Neural progenitor cell (in vitro differentiated cells): Measurements from ENCODE around the gene ZNF512B. TPM values are rescaled to one million over a fixed set of nuclear protein-coding genes. Genes with fewer than 3 reads are reported as not detected.

Experiments
- DNase-seq: peaks from one replicate; pipeline ENCODE4 v3.0.0-alpha.2; 2016; ENCODE audit warnings: low spot score
- H2AFZ ChIP-seq: fragments of 200-600 bp; sonication (generic); replicated peaks from 2 replicates; pipeline ENCODE4 v1.6.1; 2016; ENCODE audit warnings: antibody characterized with exemption
- H3F3A ChIP-seq: fragments of 200-600 bp; sonication (generic); 2 replicates; pipeline ENCODE4 v1.6.1; 2016; ENCODE audit warnings: antibody characterized with exemption, low read depth
- H3K27ac ChIP-seq: fragments of 200-600 bp; sonication (generic); 2 replicates; pipeline ENCODE4 v1.5.1; 2016; ENCODE audit warnings: mild to moderate bottlenecking
- H3K27me3 ChIP-seq: fragments of 200-600 bp; sonication (generic); 2 replicates; pipeline ENCODE4 v1.6.1; 2016; ENCODE audit warnings: mild to moderate bottlenecking, moderate library complexity
- H3K36me3 ChIP-seq: fragments of 200-600 bp; sonication (generic); 2 replicates; pipeline ENCODE4 v1.5.1; 2016
- H3K4me1 ChIP-seq: fragments of 200-600 bp; sonication (generic); 2 replicates; pipeline ENCODE4 v1.6.1; 2016; ENCODE audit warnings: mixed run types
- H3K4me2 ChIP-seq: fragments of 200-600 bp; sonication (generic); 2 replicates; pipeline ENCODE4 v1.6.1; 2016
- H3K4me3 ChIP-seq: fragments of 200-600 bp; sonication (generic); 2 replicates; pipeline ENCODE4 v1.5.1; 2016
- H3K79me2 ChIP-seq: fragments of 200-600 bp; sonication (generic); 2 replicates; pipeline ENCODE4 v1.6.1; 2016; ENCODE audit warnings: low read depth
- H3K9ac ChIP-seq: fragments of 200-600 bp; sonication (generic); 2 replicates; pipeline ENCODE4 v1.6.1; 2016
- H3K9me3 ChIP-seq: fragments of 200-600 bp; sonication (generic); 2 replicates; pipeline ENCODE4 v1.5.1; 2016; ENCODE audit warnings: low read depth
- H4K20me1 ChIP-seq: fragments of 200-600 bp; sonication (generic); 2 replicates; pipeline ENCODE4 v1.6.1; 2016; ENCODE audit warnings: low read depth
- H3K27ac Mint-ChIP-seq: 3 replicates; pipeline ENCODE4 v1.8.0; 2021; ENCODE audit warnings: mixed read lengths
- H3K27me3 Mint-ChIP-seq: 2 replicates; pipeline ENCODE4 v1.8.0; 2022; ENCODE audit warnings: low read depth, mild to moderate bottlenecking, inconsistent platforms, moderate library complexity, mixed read lengths; ENCODE audit not compliant: insufficient read depth
- H3K36me3 Mint-ChIP-seq: 3 replicates; pipeline ENCODE4 v1.8.0; 2021; ENCODE audit warnings: mixed read lengths
- H3K4me1 Mint-ChIP-seq: 3 replicates; pipeline ENCODE4 v1.8.0; 2021; ENCODE audit warnings: mixed read lengths
- H3K4me3 Mint-ChIP-seq: 3 replicates; pipeline ENCODE4 v1.8.0; 2021; ENCODE audit warnings: mild to moderate bottlenecking, moderate library complexity, mixed read lengths
- H3K9me3 Mint-ChIP-seq: 3 replicates; pipeline ENCODE4 v1.8.0; 2020; ENCODE audit warnings: mixed read lengths
- EZH2 ChIP-seq: fragments of 200-600 bp; sonication (generic); IDR thresholded peaks from 2 replicates; pipeline ENCODE4 v1.6.1; 2017; ENCODE audit warnings: antibody characterized with exemption, mild to moderate bottlenecking, moderate library complexity
- EZH2phosphoT487 ChIP-seq: fragments of 200-600 bp; sonication (generic); IDR thresholded peaks from 2 replicates; pipeline ENCODE4 v1.6.1; 2017; ENCODE audit warnings: antibody characterized with exemption
- total RNA-seq: library from RNA; depleted of rRNA; stranded (reverse); fragments of >200 nt; gene quantifications from 2 replicates; pipeline ENCODE4 v1.2.3, GENCODE V29; 2015; ENCODE audit warnings: low replicate concordance
- TF ChIP-seq, protein P1 (sequence below): fragments of 200-600 bp; sonication (generic); IDR thresholded peaks from 2 replicates; pipeline ENCODE4 v1.5.1; 2017; ENCODE audit warnings: antibody characterized with exemption, mild to moderate bottlenecking

Gene ZNF512B
- total RNA-seq, 1 donor from 2014 or later: 2.9 TPM

- no peak overlapping the region for H3K4me3 Mint-ChIP-seq
- Histone ChIP-seq H3K4me1 (peaks cover 25% of the 10 kb centered on the region), H3K79me2 (peaks cover 73% of the 10 kb centered on the region)
These were observed 17.0 kb downstream of the ZNF512B start for GRCh38 chr20:63952769-63953168.

GRCh38 chr20:63952210-63952535 is 17.6 kb downstream of the ZNF512B start:
- Histone ChIP-seq H3K79me2 (peaks cover 78% of the 10 kb centered on the region), H4K20me1 (peaks cover 84% of the 10 kb centered on the region)
- H3K27me3 Mint-ChIP-seq: peaks cover 9% of the 10 kb centered on the region

More at GRCh38 chr20:63952769-63953168, 17.0 kb downstream of the ZNF512B start:
- no peaks in the 10 kb centered on the region for H3K9me3 ChIP-seq
- H3K9ac ChIP-seq: no peak overlapping the region
- TF ChIP-seq, protein P1, sequence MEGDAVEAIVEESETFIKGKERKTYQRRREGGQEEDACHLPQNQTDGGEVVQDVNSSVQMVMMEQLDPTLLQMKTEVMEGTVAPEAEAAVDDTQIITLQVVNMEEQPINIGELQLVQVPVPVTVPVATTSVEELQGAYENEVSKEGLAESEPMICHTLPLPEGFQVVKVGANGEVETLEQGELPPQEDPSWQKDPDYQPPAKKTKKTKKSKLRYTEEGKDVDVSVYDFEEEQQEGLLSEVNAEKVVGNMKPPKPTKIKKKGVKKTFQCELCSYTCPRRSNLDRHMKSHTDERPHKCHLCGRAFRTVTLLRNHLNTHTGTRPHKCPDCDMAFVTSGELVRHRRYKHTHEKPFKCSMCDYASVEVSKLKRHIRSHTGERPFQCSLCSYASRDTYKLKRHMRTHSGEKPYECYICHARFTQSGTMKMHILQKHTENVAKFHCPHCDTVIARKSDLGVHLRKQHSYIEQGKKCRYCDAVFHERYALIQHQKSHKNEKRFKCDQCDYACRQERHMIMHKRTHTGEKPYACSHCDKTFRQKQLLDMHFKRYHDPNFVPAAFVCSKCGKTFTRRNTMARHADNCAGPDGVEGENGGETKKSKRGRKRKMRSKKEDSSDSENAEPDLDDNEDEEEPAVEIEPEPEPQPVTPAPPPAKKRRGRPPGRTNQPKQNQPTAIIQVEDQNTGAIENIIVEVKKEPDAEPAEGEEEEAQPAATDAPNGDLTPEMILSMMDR: no peak
- no peak for TF ChIP-seq EZH2phosphoT487
- no peak for TF ChIP-seq EZH2
- no peaks in the 10 kb centered on the region for H3K36me3 ChIP-seq
- H3K27ac Mint-ChIP-seq: no peak overlapping the region
- H2AFZ ChIP-seq: no peak overlapping the region
- no peak overlapping the region for H3K27ac ChIP-seq
- no peaks in the 10 kb centered on the region for H3K9me3 Mint-ChIP-seq
- no peak overlapping the region for H3K4me2 ChIP-seq
- peaks cover 78% of the 10 kb centered on the region for H4K20me1 ChIP-seq
- peaks cover 35% of the 10 kb centered on the region for H3K4me1 Mint-ChIP-seq
- H3F3A ChIP-seq: peaks cover 34% of the 10 kb centered on the region
- peaks cover 9% of the 10 kb centered on the region for H3K27me3 Mint-ChIP-seq
- H3K4me3 ChIP-seq: no peak overlapping the region
- peaks cover 3% of the 10 kb centered on the region for H3K36me3 Mint-ChIP-seq
- H3K27me3 ChIP-seq: no peaks in the 10 kb centered on the region
- DNase-seq: no peak

GRCh38 chr20:63951398-63952209 is 18.1 kb downstream of the ZNF512B start:
- Histone ChIP-seq H3K27me3 (no peaks in the 10 kb centered on the region), H3K4me3 (no peak overlapping the region), H3K36me3 (no peaks in the 10 kb centered on the region), H2AFZ (no peak overlapping the region), H3K27ac (no peak overlapping the region), H3K4me2 (no peak overlapping the region), H3F3A (peaks cover 24% of the 10 kb centered on the region), H3K9ac (no peak overlapping the region), H3K4me1 (peaks cover 18% of the 10 kb centered on the region), H4K20me1 (peaks cover 88% of the 10 kb centered on the region), H3K9me3 (no peaks in the 10 kb centered on the region), H3K79me2 (peaks cover 84% of the 10 kb centered on the region)
- DNase-seq: no peak
- no peak overlapping the region for H3K27ac Mint-ChIP-seq
- no peak overlapping the region for H3K4me3 Mint-ChIP-seq
- TF ChIP-seq, protein P1: no peak
- no peak for TF ChIP-seq EZH2
- no peak for TF ChIP-seq EZH2phosphoT487
- peaks cover 9% of the 10 kb centered on the region for H3K27me3 Mint-ChIP-seq
- no peaks in the 10 kb centered on the region for H3K9me3 Mint-ChIP-seq
- H3K36me3 Mint-ChIP-seq: peaks cover 3% of the 10 kb centered on the region
- peaks cover 33% of the 10 kb centered on the region for H3K4me1 Mint-ChIP-seq

More at GRCh38 chr20:63952210-63952535, 17.6 kb downstream of the ZNF512B start:
- Histone ChIP-seq H3K27me3 (no peaks in the 10 kb centered on the region), H3K36me3 (no peaks in the 10 kb centered on the region), H3K4me1 (peaks cover 19% of the 10 kb centered on the region), H3K4me2 (no peak overlapping the region), H3K27ac (no peak overlapping the region), H3K9ac (no peak overlapping the region), H2AFZ (no peak overlapping the region), H3F3A (peaks cover 28% of the 10 kb centered on the region), H3K9me3 (no peaks in the 10 kb centered on the region), H3K4me3 (no peak overlapping the region)
- no peak overlapping the region for H3K27ac Mint-ChIP-seq
- H3K4me3 Mint-ChIP-seq: no peak overlapping the region
- no peaks in the 10 kb centered on the region for H3K9me3 Mint-ChIP-seq
- DNase-seq: no peak
- no peak for TF ChIP-seq EZH2
- TF ChIP-seq, protein P1: no peak
- TF ChIP-seq EZH2phosphoT487: no peak
- H3K36me3 Mint-ChIP-seq: peaks cover 3% of the 10 kb centered on the region
- peaks cover 35% of the 10 kb centered on the region for H3K4me1 Mint-ChIP-seq
